SK-N-SH (cell line): ENCODE results near the gene GFI1B.

Experiments used
- CTCF ChIP-seq: fragments of 200-600 bp; sonication (generic); IDR thresholded peaks from 2 replicates; pipeline ENCODE4 v1.6.1; 2017; ENCODE audit warnings: antibody characterized with exemption, mild to moderate bottlenecking, moderate library complexity
- POLR2AphosphoS5 ChIP-seq: IDR thresholded peaks from 2 replicates; pipeline ENCODE4 v1.6.1; 2012; ENCODE audit warnings: low read depth, low read length

DNA sequence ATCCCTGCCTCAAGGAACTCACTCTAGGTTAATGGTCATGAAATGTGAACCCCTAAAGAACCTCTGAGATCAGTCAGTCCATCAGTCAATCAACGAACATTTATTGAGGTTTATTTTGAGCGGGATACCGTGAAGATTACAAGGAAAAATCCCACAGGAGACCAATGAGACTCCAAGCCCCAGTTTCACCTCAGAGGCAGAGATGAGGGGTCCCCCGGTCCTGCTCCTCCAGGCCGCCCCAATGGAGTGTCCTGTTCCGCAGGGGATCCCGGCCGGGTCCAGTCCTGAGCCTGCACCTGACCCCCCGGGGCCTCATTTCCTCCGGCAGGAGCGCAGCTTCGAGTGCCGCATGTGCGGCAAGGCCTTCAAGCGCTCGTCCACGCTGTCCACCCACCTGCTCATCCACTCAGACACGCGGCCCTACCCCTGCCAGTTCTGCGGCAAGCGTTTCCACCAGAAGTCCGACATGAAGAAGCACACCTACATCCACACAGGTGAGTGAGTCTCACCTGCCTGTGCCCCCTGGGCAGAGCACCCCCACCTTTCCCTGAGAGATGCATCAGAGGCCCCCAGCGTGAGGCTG is 11.0 kb downstream of the GFI1B start:
- TF ChIP-seq CTCF (no peak), POLR2AphosphoS5 (no peak)
